Neuronal stem cell (in vitro differentiated cells): ENCODE data around the gene PAPSS2.
A peak's percentile ranks its signal among the peaks of the same experiment; 100 is the strongest.
"Not testable (repeated sequence)": the region's sequence is repeated elsewhere in the genome, so short reads cannot be mapped to it uniquely, and the experiment has no call there.

Source experiments
- DNase-seq: peaks from one replicate; pipeline ENCODE4 v3.0.0-alpha.2; 2013; ENCODE audit warnings: low spot score
- H2AFZ ChIP-seq: one replicate; pipeline ENCODE4 v1.6.1; 2013; ENCODE audit warnings: mild to moderate bottlenecking, low read length, inconsistent platforms
- H2AK5ac ChIP-seq: 2 replicates; pipeline ENCODE4 v1.6.1; 2013; ENCODE audit warnings: low read depth, mild to moderate bottlenecking, inconsistent platforms, low read length, moderate library complexity, mixed read lengths
- H2BK120ac ChIP-seq: 2 replicates; pipeline ENCODE4 v1.6.1; 2013; ENCODE audit warnings: low read depth, mild to moderate bottlenecking, inconsistent platforms, low read length, moderate library complexity, mixed read lengths
- H2BK12ac ChIP-seq: one replicate; pipeline ENCODE4 v1.6.1; 2013; ENCODE audit warnings: low read length, inconsistent platforms
- H2BK15ac ChIP-seq: 2 replicates; pipeline ENCODE4 v1.6.1; 2013; ENCODE audit warnings: mild to moderate bottlenecking, low read length, inconsistent platforms, mixed read lengths
- H2BK5ac ChIP-seq: one replicate; pipeline ENCODE4 v1.6.1; 2013; ENCODE audit warnings: inconsistent platforms, mild to moderate bottlenecking, low read length, moderate library complexity
- H3K14ac ChIP-seq: one replicate; pipeline ENCODE4 v1.6.1; 2013; ENCODE audit warnings: low read length, inconsistent platforms
- H3K18ac ChIP-seq: 2 replicates; pipeline ENCODE4 v1.6.1; 2013; ENCODE audit warnings: low read length, inconsistent platforms
- H3K23ac ChIP-seq: 2 replicates; pipeline ENCODE4 v1.6.1; 2013; ENCODE audit warnings: low read depth, mild to moderate bottlenecking, mixed read lengths, low read length, inconsistent platforms; ENCODE audit not compliant: poor library complexity
- H3K27ac ChIP-seq: replicated peaks from 3 replicates; pipeline ENCODE4 v1.5.1; 2013; ENCODE audit warnings: low read length, inconsistent platforms
- H3K27me3 ChIP-seq, 3 experiments: 2 replicates each; pipeline ENCODE4 v1.6.1; 2013; ENCODE audit warnings: low read length in 3 of 3, mild to moderate bottlenecking in 2 of 3, inconsistent platforms in 1 of 3, low read depth in 1 of 3, mixed read lengths in 1 of 3, moderate library complexity in 1 of 3; ENCODE audit not compliant: control insufficient read depth in 3 of 3, insufficient read depth in 3 of 3
- H3K36me3 ChIP-seq, 2 donors: replicated peaks in 1 of 2; 2 replicates each; pipeline ENCODE4 v1.6.1; 2013; ENCODE audit warnings: low read length in 2 of 2; ENCODE audit not compliant: control insufficient read depth in 2 of 2, insufficient read depth in 2 of 2
- H3K4ac ChIP-seq: 2 replicates; pipeline ENCODE4 v1.6.1; 2013; ENCODE audit warnings: inconsistent platforms, mild to moderate bottlenecking, low read length, moderate library complexity
- H3K4me1 ChIP-seq, 2 donors: 1 replicate in 1 of 2; 2 replicates in 1 of 2; pipeline ENCODE4 v1.6.1; 2013; ENCODE audit warnings: low read length in 2 of 2, low read depth in 1 of 2; ENCODE audit not compliant: control insufficient read depth in 2 of 2, insufficient read depth in 1 of 2
- H3K4me2 ChIP-seq: one replicate; pipeline ENCODE4 v1.6.1; 2013; ENCODE audit warnings: mild to moderate bottlenecking, low read length, inconsistent platforms; ENCODE audit not compliant: insufficient read depth, poor library complexity, severe bottlenecking
- H3K4me3 ChIP-seq, 2 donors: 2 replicates each; pipeline ENCODE4 v1.5.1; 2013; ENCODE audit warnings: low read length in 2 of 2, mild to moderate bottlenecking in 2 of 2, inconsistent platforms in 1 of 2, moderate library complexity in 1 of 2
- H3K79me1 ChIP-seq: one replicate; pipeline ENCODE4 v1.6.1; 2013; ENCODE audit warnings: low read depth, mild to moderate bottlenecking, inconsistent platforms, low read length, moderate library complexity
- H3K9ac ChIP-seq: one replicate; pipeline ENCODE4 v1.6.1; 2013; ENCODE audit warnings: mild to moderate bottlenecking, low read depth, low read length, inconsistent platforms; ENCODE audit not compliant: poor library complexity
- H3K9me3 ChIP-seq, 2 donors: replicated peaks in 1 of 2; 2 replicates each; pipeline versions ENCODE3 to v1.6.1; 2013; ENCODE audit warnings: low read length in 2 of 2, mild to moderate bottlenecking in 2 of 2, inconsistent platforms in 1 of 2, low read depth in 1 of 2, mixed read lengths in 1 of 2, moderate library complexity in 1 of 2; ENCODE audit not compliant: control insufficient read depth in 2 of 2, insufficient read depth in 1 of 2
- H4K8ac ChIP-seq: one replicate; pipeline ENCODE4 v1.6.1; 2013; ENCODE audit warnings: low read depth, mild to moderate bottlenecking, inconsistent platforms, low read length, moderate library complexity
- H4K91ac ChIP-seq: one replicate; pipeline ENCODE4 v1.6.1; 2013; ENCODE audit warnings: low read length, low read depth, mild to moderate bottlenecking, inconsistent platforms; ENCODE audit not compliant: poor library complexity
- WGBS, 2 donors: extraction: QIAGEN DNeasy Blood & Tissue Kit; methylation state at CpG; one replicate each; pipeline ENCODE4 v1.1.7; 2013; ENCODE audit warnings: missing lambda C conversion rate in 2 of 2, mixed read lengths in 1 of 2; ENCODE audit not compliant: insufficient read length in 2 of 2, insufficient replicate concordance in 1 of 2; ENCODE audit errors: extremely low coverage in 2 of 2; 5-methylcytosine and 5-hydroxymethylcytosine counted together

PAPSS2 gene

DNA sequence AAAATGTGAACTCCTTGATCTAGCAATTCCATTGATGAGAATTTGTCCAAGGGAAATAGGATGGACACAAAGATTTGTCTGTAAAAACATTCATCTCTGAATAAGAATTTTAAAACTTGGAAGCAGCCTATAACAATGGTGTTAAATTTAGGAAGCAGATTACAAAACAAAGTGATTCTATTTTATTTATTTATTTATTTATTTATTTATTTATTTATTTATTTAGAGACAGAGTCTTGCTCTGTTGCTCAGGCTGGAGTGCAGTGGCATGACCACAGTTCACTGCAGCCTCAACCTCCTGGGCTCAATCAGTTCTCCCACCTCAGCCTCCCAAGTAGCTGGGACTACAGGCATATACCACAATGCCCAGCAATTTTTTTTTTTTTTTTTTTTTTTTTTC, 38.2 kb upstream of the PAPSS2 start:
- not testable (repeated sequence) for H2BK120ac ChIP-seq, H3K27ac ChIP-seq, H2AFZ ChIP-seq, H3K4me1 ChIP-seq, H2AK5ac ChIP-seq, H3K4ac ChIP-seq, DNase-seq, H3K9ac ChIP-seq, H4K91ac ChIP-seq, H3K9me3 ChIP-seq, H3K14ac ChIP-seq, H4K8ac ChIP-seq, H3K79me1 ChIP-seq, H3K23ac ChIP-seq, H2BK5ac ChIP-seq, H3K4me3 ChIP-seq, H2BK15ac ChIP-seq, H2BK12ac ChIP-seq, H3K4me2 ChIP-seq, H3K36me3 ChIP-seq, H3K18ac ChIP-seq
- H3K27me3 ChIP-seq: peaks cover 0 to 15% (median 0%) of the 10 kb centered on the region in 3 experiments

DNA sequence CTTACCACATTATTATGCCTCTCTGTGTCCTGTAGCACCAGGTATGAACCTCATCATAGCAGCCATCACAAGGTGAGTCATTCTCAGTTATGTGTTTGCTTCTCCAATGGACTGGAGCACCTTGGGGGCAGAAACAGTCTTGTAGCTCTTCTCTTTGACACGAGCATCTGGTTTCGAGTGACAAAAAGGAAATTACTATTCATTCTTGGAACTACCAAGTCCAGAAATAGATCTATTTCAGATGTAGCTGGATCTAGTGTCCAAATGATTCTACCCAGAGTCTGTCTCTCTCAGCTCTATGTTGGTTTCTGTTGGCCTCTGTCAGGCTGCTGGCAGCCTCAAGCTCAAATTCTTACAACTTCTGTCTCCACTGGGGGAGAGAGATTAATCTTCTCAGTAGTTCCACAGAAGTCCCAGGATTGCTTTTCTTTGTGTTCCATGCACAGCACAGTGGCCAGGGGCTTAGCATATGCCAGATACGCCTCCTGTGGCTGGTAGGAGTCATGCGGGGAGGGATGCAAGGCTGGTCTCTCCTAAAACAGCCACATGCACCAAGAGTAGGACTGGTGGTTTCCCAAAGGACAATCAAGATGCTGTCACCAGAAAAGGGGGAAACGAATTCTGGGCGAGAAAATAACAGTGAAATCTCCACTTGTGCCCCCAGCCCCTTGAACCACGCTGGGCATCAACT, 37.2 kb upstream of the PAPSS2 start:
- peaks cover 0 to 8% (median 0%) of the 10 kb centered on the region in 3 experiments for H3K27me3 ChIP-seq
- H3K27ac ChIP-seq: no peak overlapping the region
- peaks cover 0 to 3% of the 10 kb centered on the region in 2 donors for H3K4me1 ChIP-seq
- no peak overlapping the region for H2AK5ac ChIP-seq
- H3K18ac ChIP-seq: peak overlapping the region; percentile 60
- no peaks in the 10 kb centered on the region for H3K79me1 ChIP-seq
- H4K91ac ChIP-seq: no peak overlapping the region
- no peak overlapping the region for H2BK12ac ChIP-seq
- no peaks in the 10 kb centered on the region for H3K36me3 ChIP-seq
- no peak overlapping the region for H2BK15ac ChIP-seq
- no peak overlapping the region for H3K4me3 ChIP-seq
- H3K14ac ChIP-seq: peak overlapping the region; percentile 27
- H3K9ac ChIP-seq: no peak overlapping the region
- DNase-seq: no peak
- no peak overlapping the region for H2BK120ac ChIP-seq
- no peaks in the 10 kb centered on the region for H3K9me3 ChIP-seq
- no peak overlapping the region for H2AFZ ChIP-seq
- no peak overlapping the region for H4K8ac ChIP-seq
- no peak overlapping the region for H3K4ac ChIP-seq
- no peak overlapping the region for H3K4me2 ChIP-seq
- H2BK5ac ChIP-seq: no peak overlapping the region
- no CpG with 5 or more reads among the region's 7 CpGs for WGBS, 2 donors
- H3K23ac ChIP-seq: no peak overlapping the region

DNA sequence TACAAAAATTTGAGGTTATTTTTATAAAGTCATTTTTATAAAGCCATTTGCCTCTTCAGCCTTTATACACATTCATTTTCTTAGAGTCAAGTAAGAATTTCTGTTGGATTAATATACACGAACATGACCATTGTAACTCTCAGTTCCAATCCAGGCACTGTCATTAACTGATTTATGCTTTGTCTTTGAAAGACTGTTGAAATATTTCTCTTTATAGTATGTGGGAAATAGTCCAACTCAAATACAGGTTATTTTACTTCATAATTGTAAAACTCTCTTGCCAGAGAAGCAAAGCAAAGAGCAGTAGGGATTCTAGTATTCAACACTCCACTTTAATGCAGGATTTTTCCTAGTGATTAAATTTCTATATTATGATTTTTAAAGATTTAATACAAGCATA, 36.5 kb upstream of the PAPSS2 start:
- no peak overlapping the region for H2AFZ ChIP-seq
- H3K14ac ChIP-seq: no peak overlapping the region
- H3K79me1 ChIP-seq: peaks cover 2% of the 10 kb centered on the region
- DNase-seq: no peak
- no peak overlapping the region for H2BK5ac ChIP-seq
- H2BK12ac ChIP-seq: no peak overlapping the region
- no peak overlapping the region for H3K4ac ChIP-seq
- H2BK120ac ChIP-seq: no peak overlapping the region
- H3K9me3 ChIP-seq: no peaks in the 10 kb centered on the region
- no peak overlapping the region for H3K9ac ChIP-seq
- H3K27ac ChIP-seq: no peak overlapping the region
- no peak overlapping the region for H2BK15ac ChIP-seq
- H3K18ac ChIP-seq: no peak overlapping the region
- H3K4me1 ChIP-seq: peaks cover 0 to 3% of the 10 kb centered on the region in 2 donors
- peaks cover 0 to 4% (median 0%) of the 10 kb centered on the region in 3 experiments for H3K27me3 ChIP-seq
- no peak overlapping the region for H4K91ac ChIP-seq
- WGBS, 2 donors: no CpG with 5 or more reads among the region's 1 CpG
- H3K4me2 ChIP-seq: no peak overlapping the region
- no peak overlapping the region for H4K8ac ChIP-seq
- no peak overlapping the region for H3K4me3 ChIP-seq
- no peak overlapping the region for H2AK5ac ChIP-seq
- no peak overlapping the region for H3K23ac ChIP-seq
- no peaks in the 10 kb centered on the region for H3K36me3 ChIP-seq

DNA sequence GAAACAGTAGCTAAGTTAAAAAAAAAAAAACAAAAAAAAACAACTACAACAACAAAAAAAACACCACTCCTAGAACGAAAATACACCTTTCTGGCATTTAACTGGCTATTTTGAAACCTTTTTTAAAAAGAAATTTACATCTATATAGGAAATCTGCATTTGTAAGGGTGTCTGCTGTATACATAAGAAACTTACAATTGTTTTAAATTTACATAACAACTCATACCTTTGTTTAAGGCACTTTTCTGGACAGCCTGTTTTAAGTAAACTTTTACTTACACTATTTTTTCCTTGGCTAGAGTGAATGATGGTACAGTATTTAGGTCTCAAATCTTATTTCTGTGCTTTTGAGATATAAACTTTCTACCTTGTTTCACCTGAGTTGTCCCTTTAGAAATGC, 34.0 kb upstream of the PAPSS2 start:
- Histone ChIP-seq H4K91ac (no peak overlapping the region), H2BK120ac (no peak overlapping the region), H2AK5ac (no peak overlapping the region), H3K79me1 (peaks cover 2% of the 10 kb centered on the region), H3K4me1 (no peaks in the 10 kb centered on the region), H3K4me3 (no peak overlapping the region), H3K9ac (no peak overlapping the region), H3K27me3 (peaks cover 0 to 2% (median 0%) of the 10 kb centered on the region in 3 experiments), H2BK15ac (no peak overlapping the region), H3K4me2 (no peak overlapping the region), H2BK5ac (no peak overlapping the region), H3K36me3 (no peaks in the 10 kb centered on the region), H3K9me3 (no peaks in the 10 kb centered on the region), H3K23ac (no peak overlapping the region), H3K27ac (no peak overlapping the region), H3K14ac (no peak overlapping the region), H3K18ac (no peak overlapping the region), H3K4ac (no peak overlapping the region), H2BK12ac (no peak overlapping the region), H4K8ac (no peak overlapping the region), H2AFZ (no peak overlapping the region)
- no peak for DNase-seq
- WGBS, 2 donors: no CpG with 5 or more reads among the region's 1 CpG
